Neural progenitor cell (in vitro differentiated cells): ENCODE measurements around the gene RBMX. TPM values are rescaled to one million over a fixed set of nuclear protein-coding genes. Genes with fewer than 3 reads are reported as not detected.
A peak's percentile ranks its signal among the peaks of the same experiment; 100 is the strongest.
"Not testable (repeated sequence)": the region's sequence is repeated elsewhere in the genome, so short reads cannot be mapped to it uniquely, and the experiment has no call there.

ENCODE experiments used
- DNase-seq: peaks from one replicate; pipeline ENCODE4 v3.0.0-alpha.2; 2016; ENCODE audit warnings: low spot score
- H2AFZ ChIP-seq: fragments of 200-600 bp; sonication (generic); replicated peaks from 2 replicates; pipeline ENCODE4 v1.6.1; 2016; ENCODE audit warnings: antibody characterized with exemption
- H3F3A ChIP-seq: fragments of 200-600 bp; sonication (generic); 2 replicates; pipeline ENCODE4 v1.6.1; 2016; ENCODE audit warnings: antibody characterized with exemption, low read depth
- H3K27ac ChIP-seq: fragments of 200-600 bp; sonication (generic); 2 replicates; pipeline ENCODE4 v1.5.1; 2016; ENCODE audit warnings: mild to moderate bottlenecking
- H3K27me3 ChIP-seq: fragments of 200-600 bp; sonication (generic); 2 replicates; pipeline ENCODE4 v1.6.1; 2016; ENCODE audit warnings: mild to moderate bottlenecking, moderate library complexity
- H3K36me3 ChIP-seq: fragments of 200-600 bp; sonication (generic); 2 replicates; pipeline ENCODE4 v1.5.1; 2016
- H3K4me1 ChIP-seq: fragments of 200-600 bp; sonication (generic); 2 replicates; pipeline ENCODE4 v1.6.1; 2016; ENCODE audit warnings: mixed run types
- H3K4me2 ChIP-seq: fragments of 200-600 bp; sonication (generic); 2 replicates; pipeline ENCODE4 v1.6.1; 2016
- H3K4me3 ChIP-seq: fragments of 200-600 bp; sonication (generic); 2 replicates; pipeline ENCODE4 v1.5.1; 2016
- H3K79me2 ChIP-seq: fragments of 200-600 bp; sonication (generic); 2 replicates; pipeline ENCODE4 v1.6.1; 2016; ENCODE audit warnings: low read depth
- H3K9ac ChIP-seq: fragments of 200-600 bp; sonication (generic); 2 replicates; pipeline ENCODE4 v1.6.1; 2016
- H3K9me3 ChIP-seq: fragments of 200-600 bp; sonication (generic); 2 replicates; pipeline ENCODE4 v1.5.1; 2016; ENCODE audit warnings: low read depth
- H4K20me1 ChIP-seq: fragments of 200-600 bp; sonication (generic); 2 replicates; pipeline ENCODE4 v1.6.1; 2016; ENCODE audit warnings: low read depth
- H3K27ac Mint-ChIP-seq: 3 replicates; pipeline ENCODE4 v1.8.0; 2021; ENCODE audit warnings: mixed read lengths
- H3K27me3 Mint-ChIP-seq: 2 replicates; pipeline ENCODE4 v1.8.0; 2022; ENCODE audit warnings: low read depth, mild to moderate bottlenecking, inconsistent platforms, moderate library complexity, mixed read lengths; ENCODE audit not compliant: insufficient read depth
- H3K36me3 Mint-ChIP-seq: 3 replicates; pipeline ENCODE4 v1.8.0; 2021; ENCODE audit warnings: mixed read lengths
- H3K4me1 Mint-ChIP-seq: 3 replicates; pipeline ENCODE4 v1.8.0; 2021; ENCODE audit warnings: mixed read lengths
- H3K4me3 Mint-ChIP-seq: 3 replicates; pipeline ENCODE4 v1.8.0; 2021; ENCODE audit warnings: mild to moderate bottlenecking, moderate library complexity, mixed read lengths
- H3K9me3 Mint-ChIP-seq: 3 replicates; pipeline ENCODE4 v1.8.0; 2020; ENCODE audit warnings: mixed read lengths
- EZH2 ChIP-seq: fragments of 200-600 bp; sonication (generic); IDR thresholded peaks from 2 replicates; pipeline ENCODE4 v1.6.1; 2017; ENCODE audit warnings: antibody characterized with exemption, mild to moderate bottlenecking, moderate library complexity
- EZH2phosphoT487 ChIP-seq: fragments of 200-600 bp; sonication (generic); IDR thresholded peaks from 2 replicates; pipeline ENCODE4 v1.6.1; 2017; ENCODE audit warnings: antibody characterized with exemption
- total RNA-seq: library from RNA; depleted of rRNA; stranded (reverse); fragments of >200 nt; gene quantifications from 2 replicates; pipeline ENCODE4 v1.2.3, GENCODE V29; 2015; ENCODE audit warnings: low replicate concordance
- TF ChIP-seq, protein P1 (sequence below): fragments of 200-600 bp; sonication (generic); IDR thresholded peaks from 2 replicates; pipeline ENCODE4 v1.5.1; 2017; ENCODE audit warnings: antibody characterized with exemption, mild to moderate bottlenecking

The RBMX gene
- total RNA-seq, 1 donor from 2014 or later = 1,287 TPM

DNA sequence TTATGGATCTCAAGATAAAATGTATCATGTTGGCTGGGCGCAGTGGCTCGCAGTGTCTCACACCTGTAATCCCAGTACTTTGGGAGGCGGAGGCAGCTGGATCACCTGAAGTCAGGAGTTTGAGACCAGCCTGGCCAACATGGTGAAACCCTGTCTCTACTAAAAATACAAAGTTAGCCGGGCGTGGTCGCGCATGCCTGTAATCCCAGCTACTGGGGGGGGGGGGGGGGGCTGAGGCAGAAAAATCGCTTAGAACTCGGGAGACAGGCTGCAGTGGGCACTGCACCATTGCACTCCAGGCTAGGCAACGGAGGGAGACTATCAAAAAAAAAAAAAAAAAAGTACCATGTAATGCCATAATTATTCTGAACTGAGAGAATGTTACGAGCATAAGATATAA, 2.1 kb downstream of the RBMX start:
- peaks cover 15% of the 10 kb centered on the region for H3K4me1 ChIP-seq
- H3K36me3 ChIP-seq = peaks cover 33% of the 10 kb centered on the region
- H3K27me3 ChIP-seq = no peaks in the 10 kb centered on the region
- no peak overlapping the region for H2AFZ ChIP-seq
- H3K4me3 ChIP-seq = peak overlapping the region; percentile 91
- TF ChIP-seq EZH2 = no peak
- no peak for TF ChIP-seq EZH2phosphoT487
- TF ChIP-seq, protein P1, sequence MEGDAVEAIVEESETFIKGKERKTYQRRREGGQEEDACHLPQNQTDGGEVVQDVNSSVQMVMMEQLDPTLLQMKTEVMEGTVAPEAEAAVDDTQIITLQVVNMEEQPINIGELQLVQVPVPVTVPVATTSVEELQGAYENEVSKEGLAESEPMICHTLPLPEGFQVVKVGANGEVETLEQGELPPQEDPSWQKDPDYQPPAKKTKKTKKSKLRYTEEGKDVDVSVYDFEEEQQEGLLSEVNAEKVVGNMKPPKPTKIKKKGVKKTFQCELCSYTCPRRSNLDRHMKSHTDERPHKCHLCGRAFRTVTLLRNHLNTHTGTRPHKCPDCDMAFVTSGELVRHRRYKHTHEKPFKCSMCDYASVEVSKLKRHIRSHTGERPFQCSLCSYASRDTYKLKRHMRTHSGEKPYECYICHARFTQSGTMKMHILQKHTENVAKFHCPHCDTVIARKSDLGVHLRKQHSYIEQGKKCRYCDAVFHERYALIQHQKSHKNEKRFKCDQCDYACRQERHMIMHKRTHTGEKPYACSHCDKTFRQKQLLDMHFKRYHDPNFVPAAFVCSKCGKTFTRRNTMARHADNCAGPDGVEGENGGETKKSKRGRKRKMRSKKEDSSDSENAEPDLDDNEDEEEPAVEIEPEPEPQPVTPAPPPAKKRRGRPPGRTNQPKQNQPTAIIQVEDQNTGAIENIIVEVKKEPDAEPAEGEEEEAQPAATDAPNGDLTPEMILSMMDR = no peak
- H3K9ac ChIP-seq = no peak overlapping the region
- H3K27me3 Mint-ChIP-seq = peaks cover 5% of the 10 kb centered on the region
- H3K9me3 ChIP-seq = peaks cover 4% of the 10 kb centered on the region
- H3K27ac Mint-ChIP-seq = no peak overlapping the region
- peak overlapping the region; percentile 85 for H3K4me2 ChIP-seq
- H4K20me1 ChIP-seq = peaks cover 67% of the 10 kb centered on the region
- H3K4me3 Mint-ChIP-seq = peak overlapping the region; percentile 98
- peaks cover 19% of the 10 kb centered on the region for H3K4me1 Mint-ChIP-seq
- peaks cover 9% of the 10 kb centered on the region for H3K9me3 Mint-ChIP-seq
- peaks cover 85% of the 10 kb centered on the region for H3K79me2 ChIP-seq
- DNase-seq = no peak
- peaks cover 38% of the 10 kb centered on the region for H3F3A ChIP-seq
- H3K36me3 Mint-ChIP-seq = peaks cover 32% of the 10 kb centered on the region
- no peak overlapping the region for H3K27ac ChIP-seq

DNA sequence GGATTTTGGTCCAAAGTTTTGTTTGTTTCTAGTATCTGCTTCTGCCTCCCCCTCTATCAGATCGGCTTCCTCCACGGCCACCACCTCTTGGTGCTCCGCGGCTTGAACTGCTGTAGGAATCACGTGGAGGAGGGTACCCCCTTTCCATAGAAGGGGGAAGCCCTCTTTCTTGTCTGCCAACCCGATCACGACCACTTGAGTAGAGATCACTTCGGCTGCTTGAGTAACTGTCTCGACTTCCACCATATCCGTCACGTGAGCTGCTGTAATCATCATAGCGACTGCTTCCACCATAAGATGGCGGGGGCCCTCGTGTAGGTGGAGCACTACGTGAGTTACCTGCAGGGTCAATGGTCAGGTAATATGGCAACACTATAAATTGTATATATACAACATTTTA, 6.4 kb downstream of the RBMX start:
- not testable (repeated sequence) for H3K9me3 Mint-ChIP-seq, DNase-seq, H3K27me3 Mint-ChIP-seq, H3K4me2 ChIP-seq, H3K27ac Mint-ChIP-seq, H3K27me3 ChIP-seq, H3K4me3 ChIP-seq, H3K9me3 ChIP-seq, H3K27ac ChIP-seq, H3K4me3 Mint-ChIP-seq, H2AFZ ChIP-seq, H3K9ac ChIP-seq, H3K4me1 ChIP-seq
- Histone ChIP-seq H4K20me1 (peaks cover 99% of the 10 kb centered on the region), H3K36me3 (peaks cover 42% of the 10 kb centered on the region), H3F3A (peaks cover 55% of the 10 kb centered on the region), H3K79me2 (peaks cover 99% of the 10 kb centered on the region)
- H3K36me3 Mint-ChIP-seq = peaks cover 36% of the 10 kb centered on the region
- H3K4me1 Mint-ChIP-seq = peaks cover 11% of the 10 kb centered on the region

DNA sequence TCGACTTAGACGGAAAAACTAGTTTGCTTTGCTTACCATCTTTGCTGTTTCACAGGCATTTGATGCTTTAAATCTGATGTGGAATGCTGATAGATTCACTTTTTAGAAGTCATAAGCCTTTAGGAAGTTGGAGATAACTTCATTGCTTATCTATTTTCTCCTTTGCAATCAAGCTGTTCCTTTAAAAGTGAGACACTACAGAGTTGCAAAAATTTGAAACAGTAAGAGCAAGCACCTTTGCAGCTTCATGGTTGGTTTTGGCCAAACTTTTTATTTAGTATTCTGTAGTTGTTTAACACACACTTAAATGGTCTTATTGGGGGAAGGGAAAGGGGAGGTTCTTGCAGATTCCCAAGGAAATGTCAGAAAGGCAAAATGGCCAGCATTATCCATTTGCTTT, 7.3 kb downstream of the RBMX start:
- H3K27ac Mint-ChIP-seq, H3K4me2 ChIP-seq, H3K27me3 ChIP-seq, H3K27me3 Mint-ChIP-seq, H3K9me3 ChIP-seq, H2AFZ ChIP-seq, DNase-seq, H3K4me3 Mint-ChIP-seq, H3K4me3 ChIP-seq, H3K4me1 ChIP-seq, H3K27ac ChIP-seq, H3K9me3 Mint-ChIP-seq, H3K9ac ChIP-seq: not testable (repeated sequence)
- H4K20me1 ChIP-seq = peaks cover 100% of the 10 kb centered on the region
- H3K36me3 Mint-ChIP-seq = peaks cover 36% of the 10 kb centered on the region
- H3K79me2 ChIP-seq = peaks cover 99% of the 10 kb centered on the region
- peaks cover 36% of the 10 kb centered on the region for H3K36me3 ChIP-seq
- H3K4me1 Mint-ChIP-seq = peaks cover 10% of the 10 kb centered on the region
- peaks cover 59% of the 10 kb centered on the region for H3F3A ChIP-seq

DNA sequence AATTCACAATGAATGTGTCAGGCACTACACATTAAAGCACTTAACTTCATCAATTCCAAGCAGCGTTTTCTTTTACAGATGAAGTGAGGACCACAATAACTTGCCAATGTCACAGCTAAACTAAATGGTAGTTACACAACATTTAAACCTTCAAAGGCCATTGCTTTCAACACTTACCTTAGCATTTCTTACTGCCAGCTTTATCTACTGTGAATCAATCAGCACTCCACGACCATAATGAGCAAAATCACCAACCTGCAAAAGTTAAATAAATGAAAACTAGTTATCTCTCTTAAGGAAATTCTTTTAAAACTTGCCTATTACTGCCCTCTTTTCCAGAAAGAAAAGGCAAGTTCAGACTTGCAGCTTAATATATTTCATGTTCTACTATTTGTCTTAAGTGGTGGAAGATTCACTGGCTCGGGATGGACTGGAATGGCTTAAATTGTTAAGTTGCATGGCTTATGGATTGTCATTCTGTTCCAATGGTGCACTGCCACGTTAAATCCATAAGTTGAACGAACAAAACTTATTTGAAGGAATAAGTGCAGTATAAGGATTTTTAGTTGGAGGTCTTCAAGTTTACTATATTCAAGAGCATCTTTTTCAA, 8.3 kb downstream of the RBMX start:
- no peak overlapping the region for H3K9ac ChIP-seq
- no peak overlapping the region for H2AFZ ChIP-seq
- H3K4me2 ChIP-seq = no peak overlapping the region
- H3F3A ChIP-seq = peaks cover 61% of the 10 kb centered on the region
- H4K20me1 ChIP-seq = peaks cover 100% of the 10 kb centered on the region
- Mint-ChIP-seq H3K27ac (no peak overlapping the region), H3K4me3 (no peak overlapping the region), H3K9me3 (peaks cover 3% of the 10 kb centered on the region), H3K4me1 (peaks cover 3% of the 10 kb centered on the region), H3K36me3 (peaks cover 29% of the 10 kb centered on the region), H3K27me3 (peaks cover 2% of the 10 kb centered on the region)
- H3K27me3 ChIP-seq = no peaks in the 10 kb centered on the region
- no peak overlapping the region for H3K4me3 ChIP-seq
- H3K9me3 ChIP-seq = no peaks in the 10 kb centered on the region
- peaks cover 37% of the 10 kb centered on the region for H3K36me3 ChIP-seq
- TF ChIP-seq, protein P1 = no peak
- H3K4me1 ChIP-seq = no peaks in the 10 kb centered on the region
- H3K27ac ChIP-seq = no peak overlapping the region
- H3K79me2 ChIP-seq = peaks cover 98% of the 10 kb centered on the region
- DNase-seq = no peak
